MM.1S (cell line): Measurements from ENCODE around the gene MITF.

Experiments
- DNase-seq: peaks from one replicate; pipeline ENCODE4 v3.0.0-alpha.2; 2015
- H2AFZ ChIP-seq: fragments of 300-600 bp; sonication (generic); 2 replicates; pipeline ENCODE4 v1.6.0; 2016; ENCODE audit warnings: antibody characterized with exemption, low read length
- H3F3A ChIP-seq: fragments of 300-600 bp; sonication (generic); 2 replicates; pipeline ENCODE4 v1.6.1; 2016; ENCODE audit warnings: mild to moderate bottlenecking, antibody characterized with exemption, low read length, moderate library complexity, mixed read lengths; ENCODE audit not compliant: insufficient read depth
- H3K27ac ChIP-seq: fragments of 300-600 bp; sonication (generic); 2 replicates; pipeline ENCODE4 v1.5.1; 2016; ENCODE audit warnings: mild to moderate bottlenecking, low read length
- H3K27me3 ChIP-seq: fragments of 300-600 bp; sonication (generic); replicated peaks from 2 replicates; pipeline ENCODE4 v1.6.0; 2016; ENCODE audit warnings: low read length; ENCODE audit not compliant: insufficient read depth
- H3K36me3 ChIP-seq: fragments of 300-600 bp; sonication (generic); replicated peaks from 2 replicates; pipeline ENCODE4 v1.6.1; 2016; ENCODE audit warnings: mild to moderate bottlenecking, low read length, mixed read lengths; ENCODE audit not compliant: insufficient read depth
- H3K4me1 ChIP-seq: fragments of 300-600 bp; sonication (generic); 2 replicates; pipeline ENCODE4 v1.6.1; 2016; ENCODE audit warnings: low read length, mixed read lengths
- H3K4me2 ChIP-seq: fragments of 300-600 bp; sonication (generic); 2 replicates; pipeline ENCODE4 v1.6.0; 2016; ENCODE audit warnings: low read depth, low read length
- H3K4me3 ChIP-seq: fragments of 300-600 bp; sonication (generic); 2 replicates; pipeline ENCODE4 v1.5.1; 2016; ENCODE audit warnings: low read length, mixed read lengths
- H3K79me2 ChIP-seq: fragments of 300-600 bp; sonication (generic); 2 replicates; pipeline ENCODE4 v1.6.1; 2016; ENCODE audit warnings: mixed run types, low read length, mixed read lengths
- H3K9ac ChIP-seq: fragments of 300-600 bp; sonication (generic); 2 replicates; pipeline ENCODE4 v1.6.1; 2016; ENCODE audit warnings: low read length, mixed read lengths
- H3K9me2 ChIP-seq: fragments of 300-600 bp; sonication (generic); replicated peaks from 2 replicates; pipeline ENCODE4 v1.6.1; 2016; ENCODE audit warnings: mild to moderate bottlenecking, low read length, mixed read lengths; ENCODE audit not compliant: insufficient read depth
- H3K9me3 ChIP-seq: fragments of 300-600 bp; sonication (generic); replicated peaks from 2 replicates; pipeline ENCODE4 v1.6.1; 2016; ENCODE audit warnings: mild to moderate bottlenecking, low read length, mixed read lengths; ENCODE audit not compliant: insufficient read depth
- H4K20me1 ChIP-seq: fragments of 300-600 bp; sonication (generic); 2 replicates; pipeline ENCODE4 v1.6.1; 2016; ENCODE audit warnings: mild to moderate bottlenecking, low read length, moderate library complexity, mixed read lengths; ENCODE audit not compliant: insufficient read depth
- CTCF ChIP-seq: fragments of 300-600 bp; sonication (generic); IDR thresholded peaks from 2 replicates; pipeline ENCODE4 v1.5.1; 2016; ENCODE audit warnings: antibody characterized with exemption, low read length, mixed read lengths
- EZH2 ChIP-seq: fragments of 300-600 bp; sonication (generic); optimal IDR thresholded peaks from 2 replicates; pipeline ENCODE3; 2017; ENCODE audit warnings: low read depth, mild to moderate bottlenecking, antibody characterized with exemption, low read length, mixed read lengths
- EZH2phosphoT487 ChIP-seq: fragments of 300-600 bp; sonication (generic); IDR thresholded peaks from 2 replicates; pipeline ENCODE4 v1.6.1; 2018; ENCODE audit warnings: antibody characterized with exemption, low read length

The MITF gene

GRCh38 chr3:69941439-69942176, 202.3 kb downstream of the MITF start:
- Histone ChIP-seq H3K9ac (no peak overlapping the region), H3K36me3 (no peaks in the 10 kb centered on the region), H3K27ac (no peak overlapping the region), H3K4me3 (no peak overlapping the region), H3K4me1 (no peaks in the 10 kb centered on the region), H3K4me2 (no peak overlapping the region), H3K9me2 (no peaks in the 10 kb centered on the region), H3K9me3 (no peaks in the 10 kb centered on the region), H3F3A (no peaks in the 10 kb centered on the region), H3K79me2 (no peaks in the 10 kb centered on the region), H4K20me1 (no peaks in the 10 kb centered on the region), H2AFZ (no peak overlapping the region), H3K27me3 (no peaks in the 10 kb centered on the region)
- no peak for TF ChIP-seq CTCF
- TF ChIP-seq EZH2phosphoT487 = no peak
- TF ChIP-seq EZH2 = no peak
- no peak for DNase-seq

- TF ChIP-seq EZH2phosphoT487 (no peak), EZH2 (no peak), CTCF (no peak)
- Histone ChIP-seq H3K9me2 (no peaks in the 10 kb centered on the region), H4K20me1 (no peaks in the 10 kb centered on the region), H3K27ac (no peak overlapping the region), H3K9me3 (no peaks in the 10 kb centered on the region), H3K4me2 (no peak overlapping the region), H2AFZ (no peak overlapping the region), H3K4me1 (no peaks in the 10 kb centered on the region), H3K4me3 (no peak overlapping the region), H3K9ac (no peak overlapping the region), H3K27me3 (no peaks in the 10 kb centered on the region), H3K79me2 (no peaks in the 10 kb centered on the region), H3K36me3 (no peaks in the 10 kb centered on the region), H3F3A (no peaks in the 10 kb centered on the region)
- no peak for DNase-seq
Observed at GRCh38 chr3:69944931-69945493, 205.7 kb downstream of the MITF start.

GRCh38 chr3:69948246-69948862, 209.1 kb downstream of the MITF start:
- Histone ChIP-seq H3K36me3 (no peaks in the 10 kb centered on the region), H3K4me2 (no peak overlapping the region), H3K79me2 (no peaks in the 10 kb centered on the region), H3K4me1 (no peaks in the 10 kb centered on the region), H3K27ac (no peak overlapping the region), H3K9ac (no peak overlapping the region), H3K9me2 (no peaks in the 10 kb centered on the region), H3K27me3 (no peaks in the 10 kb centered on the region), H3K4me3 (no peak overlapping the region), H3K9me3 (no peaks in the 10 kb centered on the region), H3F3A (no peaks in the 10 kb centered on the region), H2AFZ (no peak overlapping the region), H4K20me1 (no peaks in the 10 kb centered on the region)
- DNase-seq = peak; percentile 32
- TF ChIP-seq CTCF (peak; percentile 46), EZH2 (no peak)
